HCT116 (cell line): ENCODE data around the gene FFAR1.

Source experiments
- CBX3 ChIP-seq: IDR thresholded peaks from 2 replicates; pipeline ENCODE4 v1.6.1; 2012; ENCODE audit warnings: low read depth
- EGR1 ChIP-seq: IDR thresholded peaks from 2 replicates; pipeline ENCODE4 v1.6.1; 2012; ENCODE audit warnings: low read depth
- EZH2 ChIP-seq: fragments of 200-600 bp; sonication (generic); IDR thresholded peaks from 2 replicates; pipeline ENCODE4 v1.6.1; 2017; ENCODE audit warnings: antibody characterized with exemption, mixed run types
- EZH2phosphoT487 ChIP-seq: fragments of 200-600 bp; IDR thresholded peaks from 2 replicates; pipeline ENCODE4 v1.6.1; 2018; ENCODE audit warnings: antibody characterized with exemption, borderline replicate concordance
- FOSL1 ChIP-seq: IDR thresholded peaks from 2 replicates; pipeline ENCODE4 v1.6.1; 2012; ENCODE audit warnings: low read depth
- JUND ChIP-seq: IDR thresholded peaks from 2 replicates; pipeline ENCODE4 v1.6.1; 2012
- POLR2A ChIP-seq: IDR thresholded peaks from 2 replicates; pipeline ENCODE4 v1.7.0; 2011; ENCODE audit warnings: borderline replicate concordance; ENCODE audit not compliant: insufficient read depth, insufficient read length; ENCODE audit errors: extremely low read depth
- POLR2AphosphoS5 ChIP-seq: IDR thresholded peaks from 2 replicates; pipeline ENCODE4 v1.6.1; 2011; ENCODE audit warnings: mild to moderate bottlenecking, low read depth, low read length, moderate library complexity
- SIN3A ChIP-seq: IDR thresholded peaks from 2 replicates; pipeline ENCODE4 v1.6.1; 2012; ENCODE audit warnings: low read depth
- TF ChIP-seq, protein P1 (sequence below), 3 experiments: fragments of 200-600 bp in 1 of 3; sonication (generic) in 1 of 3; IDR thresholded peaks in 2 of 3; conservative IDR thresholded peaks in 1 of 3; 2 replicates each; pipeline ENCODE4 v1.5.1; 2012 to 2017; ENCODE audit warnings: low read depth in 2 of 3, low read length in 2 of 3, antibody characterized with exemption in 1 of 3, borderline replicate concordance in 1 of 3, control low read depth in 1 of 3, mild to moderate bottlenecking in 1 of 3, mixed read lengths in 1 of 3, mixed run types in 1 of 3, moderate library complexity in 1 of 3; ENCODE audit not compliant: insufficient read depth in 1 of 3

DNA sequence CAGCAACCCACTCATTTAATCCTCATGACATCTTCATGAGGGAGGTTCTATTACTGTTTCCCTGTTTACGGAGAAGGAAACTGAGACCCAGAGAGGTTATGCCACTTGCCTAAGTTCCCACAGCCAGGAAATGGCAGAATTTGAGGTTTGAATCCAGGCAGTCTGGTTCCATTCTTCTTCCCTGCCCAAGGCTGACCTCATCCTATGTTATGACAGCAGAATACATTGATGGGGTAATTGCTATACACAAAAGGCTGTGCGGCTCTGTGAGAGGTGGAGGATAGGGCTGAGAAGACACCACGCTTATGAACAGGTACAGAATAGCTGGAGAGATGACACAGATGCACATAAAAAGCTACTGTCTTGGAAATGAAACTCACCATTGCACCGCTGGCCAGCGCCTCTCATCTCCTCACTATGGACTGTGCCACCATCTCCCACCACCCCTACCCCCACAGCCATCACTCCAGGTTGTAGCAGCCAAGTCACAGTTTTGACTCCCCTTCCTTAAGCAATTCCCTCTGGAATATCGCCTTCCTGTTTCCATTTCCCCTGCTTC lies 44.3 kb upstream of the FFAR1 start:
- TF ChIP-seq, protein P1, sequence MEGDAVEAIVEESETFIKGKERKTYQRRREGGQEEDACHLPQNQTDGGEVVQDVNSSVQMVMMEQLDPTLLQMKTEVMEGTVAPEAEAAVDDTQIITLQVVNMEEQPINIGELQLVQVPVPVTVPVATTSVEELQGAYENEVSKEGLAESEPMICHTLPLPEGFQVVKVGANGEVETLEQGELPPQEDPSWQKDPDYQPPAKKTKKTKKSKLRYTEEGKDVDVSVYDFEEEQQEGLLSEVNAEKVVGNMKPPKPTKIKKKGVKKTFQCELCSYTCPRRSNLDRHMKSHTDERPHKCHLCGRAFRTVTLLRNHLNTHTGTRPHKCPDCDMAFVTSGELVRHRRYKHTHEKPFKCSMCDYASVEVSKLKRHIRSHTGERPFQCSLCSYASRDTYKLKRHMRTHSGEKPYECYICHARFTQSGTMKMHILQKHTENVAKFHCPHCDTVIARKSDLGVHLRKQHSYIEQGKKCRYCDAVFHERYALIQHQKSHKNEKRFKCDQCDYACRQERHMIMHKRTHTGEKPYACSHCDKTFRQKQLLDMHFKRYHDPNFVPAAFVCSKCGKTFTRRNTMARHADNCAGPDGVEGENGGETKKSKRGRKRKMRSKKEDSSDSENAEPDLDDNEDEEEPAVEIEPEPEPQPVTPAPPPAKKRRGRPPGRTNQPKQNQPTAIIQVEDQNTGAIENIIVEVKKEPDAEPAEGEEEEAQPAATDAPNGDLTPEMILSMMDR (IDR thresholded peaks at IDR 0.05 in 2 of 3, conservative IDR thresholded peaks at IDR 0.05 in 1 of 3; ENCODE audit: borderline replicate concordance in 1 of 3, insufficient read depth in 1 of 3, low read depth in 2 of 3, low read length in 2 of 3) = no peak
- TF ChIP-seq EZH2 (no peak), POLR2A (no peak), CBX3 (no peak), EGR1 (no peak), EZH2phosphoT487 (no peak), SIN3A (no peak), JUND (no peak), FOSL1 (no peak), POLR2AphosphoS5 (no peak)
